ENCODE measurements around the gene ANKH.
A peak's percentile ranks its signal among the peaks of the same experiment; 100 is the strongest.

The ANKH gene

GRCh38 chr5:14775857-14776256 is 95.7 kb downstream of the ANKH start:
- Histone ChIP-seq H3K56ac (ENCODE audit: low read length) (no peak overlapping the region), H2BK5ac (ENCODE audit: low read length) (no peak overlapping the region), H2AK5ac (ENCODE audit: low read length) (no peak overlapping the region), H3K27me3 (ENCODE audit: insufficient read depth, low read length, poor library complexity) (no peaks in the 10 kb centered on the region), H3K4me3 (ENCODE audit: low read length) (no peak overlapping the region), H3K9ac (ENCODE audit: low read length) (no peak overlapping the region), H3K36me3 (ENCODE audit: control insufficient read depth, insufficient read depth, low read length) (no peaks in the 10 kb centered on the region), H3K4me1 (ENCODE audit: control insufficient read depth, low read depth, low read length) (peaks cover 2% of the 10 kb centered on the region), H3K79me2 (ENCODE audit: control insufficient read depth, insufficient read depth, low read length) (no peaks in the 10 kb centered on the region), H4K8ac (ENCODE audit: low read depth, low read length) (no peak overlapping the region), H3K27ac (ENCODE audit: low read depth, low read length) (no peak overlapping the region), H3K4ac (ENCODE audit: low read depth, low read length) (no peak overlapping the region), H2BK15ac (replicated peaks; ENCODE audit: low read depth) (no peak overlapping the region), H4K5ac (ENCODE audit: low read length) (no peak overlapping the region), H3K79me1 (ENCODE audit: low read length) (no peaks in the 10 kb centered on the region), H3K4me2 (ENCODE audit: low read length) (no peak overlapping the region), H3K18ac (ENCODE audit: low read length) (no peak overlapping the region), H2BK120ac (ENCODE audit: low read depth, low read length) (no peak overlapping the region), H3K23ac (ENCODE audit: low read length) (no peak overlapping the region)
- DNase-seq: no peak
- WGBS (ENCODE audit: extremely low coverage, insufficient coverage, low lambda C conversion rate): no CpG with 5 or more reads among the region's 7 CpGs

- DNase-seq: peak; percentile 65
- Histone ChIP-seq H3K4me1 (ENCODE audit: control insufficient read depth, low read depth, low read length) (peaks cover 1% of the 10 kb centered on the region), H3K18ac (ENCODE audit: low read length) (no peak overlapping the region), H3K23ac (ENCODE audit: low read length) (no peak overlapping the region), H4K5ac (ENCODE audit: low read length) (no peak overlapping the region), H3K56ac (ENCODE audit: low read length) (no peak overlapping the region), H3K4me2 (ENCODE audit: low read length) (no peak overlapping the region), H3K27ac (ENCODE audit: low read depth, low read length) (no peak overlapping the region), H3K4ac (ENCODE audit: low read depth, low read length) (no peak overlapping the region), H2BK120ac (ENCODE audit: low read depth, low read length) (no peak overlapping the region), H3K36me3 (ENCODE audit: control insufficient read depth, insufficient read depth, low read length) (no peaks in the 10 kb centered on the region), H3K79me1 (ENCODE audit: low read length) (no peaks in the 10 kb centered on the region), H3K9ac (ENCODE audit: low read length) (no peak overlapping the region), H2BK5ac (ENCODE audit: low read length) (no peak overlapping the region), H2AK5ac (ENCODE audit: low read length) (no peak overlapping the region), H4K8ac (ENCODE audit: low read depth, low read length) (no peak overlapping the region), H3K79me2 (ENCODE audit: control insufficient read depth, insufficient read depth, low read length) (no peaks in the 10 kb centered on the region), H3K4me3 (ENCODE audit: low read length) (no peak overlapping the region), H3K27me3 (ENCODE audit: insufficient read depth, low read length, poor library complexity) (no peaks in the 10 kb centered on the region), H2BK15ac (replicated peaks; ENCODE audit: low read depth) (no peak overlapping the region)
- WGBS (ENCODE audit: extremely low coverage, insufficient coverage, low lambda C conversion rate): no CpG with 5 or more reads among the region's 8 CpGs
These were observed 98.0 kb downstream of the ANKH start for GRCh38 chr5:14773588-14773987.

GRCh38 chr5:14771972-14772371 is 99.6 kb downstream of the ANKH start:
- Histone ChIP-seq H3K56ac (ENCODE audit: low read length) (no peak overlapping the region), H3K4ac (ENCODE audit: low read depth, low read length) (no peak overlapping the region), H3K79me1 (ENCODE audit: low read length) (no peaks in the 10 kb centered on the region), H3K4me3 (ENCODE audit: low read length) (no peak overlapping the region), H3K9ac (ENCODE audit: low read length) (no peak overlapping the region), H3K79me2 (ENCODE audit: control insufficient read depth, insufficient read depth, low read length) (no peaks in the 10 kb centered on the region), H3K27me3 (ENCODE audit: insufficient read depth, low read length, poor library complexity) (no peaks in the 10 kb centered on the region), H3K4me1 (ENCODE audit: control insufficient read depth, low read depth, low read length) (no peaks in the 10 kb centered on the region), H4K5ac (ENCODE audit: low read length) (no peak overlapping the region), H3K36me3 (ENCODE audit: control insufficient read depth, insufficient read depth, low read length) (no peaks in the 10 kb centered on the region), H4K8ac (ENCODE audit: low read depth, low read length) (no peak overlapping the region), H3K23ac (ENCODE audit: low read length) (no peak overlapping the region), H2BK120ac (ENCODE audit: low read depth, low read length) (no peak overlapping the region), H2AK5ac (ENCODE audit: low read length) (no peak overlapping the region), H3K4me2 (ENCODE audit: low read length) (no peak overlapping the region), H3K18ac (ENCODE audit: low read length) (no peak overlapping the region), H3K27ac (ENCODE audit: low read depth, low read length) (no peak overlapping the region), H2BK15ac (replicated peaks; ENCODE audit: low read depth) (no peak overlapping the region), H2BK5ac (ENCODE audit: low read length) (no peak overlapping the region)
- DNase-seq: no peak
- WGBS (ENCODE audit: extremely low coverage, insufficient coverage, low lambda C conversion rate): no CpG with 5 or more reads among the region's 3 CpGs

GRCh38 chr5:14771189-14771588 is 100.4 kb downstream of the ANKH start:
- Histone ChIP-seq H3K27ac (ENCODE audit: low read depth, low read length) (no peak overlapping the region), H3K4me3 (ENCODE audit: low read length) (no peak overlapping the region), H3K18ac (ENCODE audit: low read length) (no peak overlapping the region), H2AK5ac (ENCODE audit: low read length) (no peak overlapping the region), H2BK15ac (replicated peaks; ENCODE audit: low read depth) (no peak overlapping the region), H3K79me1 (ENCODE audit: low read length) (no peaks in the 10 kb centered on the region), H4K5ac (ENCODE audit: low read length) (no peak overlapping the region), H3K56ac (ENCODE audit: low read length) (no peak overlapping the region), H3K4ac (ENCODE audit: low read depth, low read length) (no peak overlapping the region), H3K4me1 (ENCODE audit: control insufficient read depth, low read depth, low read length) (no peaks in the 10 kb centered on the region), H3K23ac (ENCODE audit: low read length) (no peak overlapping the region), H2BK5ac (ENCODE audit: low read length) (no peak overlapping the region), H4K8ac (ENCODE audit: low read depth, low read length) (no peak overlapping the region), H3K36me3 (ENCODE audit: control insufficient read depth, insufficient read depth, low read length) (no peaks in the 10 kb centered on the region), H2BK120ac (ENCODE audit: low read depth, low read length) (no peak overlapping the region), H3K9ac (ENCODE audit: low read length) (no peak overlapping the region), H3K27me3 (ENCODE audit: insufficient read depth, low read length, poor library complexity) (no peaks in the 10 kb centered on the region), H3K79me2 (ENCODE audit: control insufficient read depth, insufficient read depth, low read length) (no peaks in the 10 kb centered on the region), H3K4me2 (ENCODE audit: low read length) (no peak overlapping the region)
- DNase-seq: no peak
- no CpG with 5 or more reads among the region's 3 CpGs for WGBS (ENCODE audit: extremely low coverage, insufficient coverage, low lambda C conversion rate)

DNA sequence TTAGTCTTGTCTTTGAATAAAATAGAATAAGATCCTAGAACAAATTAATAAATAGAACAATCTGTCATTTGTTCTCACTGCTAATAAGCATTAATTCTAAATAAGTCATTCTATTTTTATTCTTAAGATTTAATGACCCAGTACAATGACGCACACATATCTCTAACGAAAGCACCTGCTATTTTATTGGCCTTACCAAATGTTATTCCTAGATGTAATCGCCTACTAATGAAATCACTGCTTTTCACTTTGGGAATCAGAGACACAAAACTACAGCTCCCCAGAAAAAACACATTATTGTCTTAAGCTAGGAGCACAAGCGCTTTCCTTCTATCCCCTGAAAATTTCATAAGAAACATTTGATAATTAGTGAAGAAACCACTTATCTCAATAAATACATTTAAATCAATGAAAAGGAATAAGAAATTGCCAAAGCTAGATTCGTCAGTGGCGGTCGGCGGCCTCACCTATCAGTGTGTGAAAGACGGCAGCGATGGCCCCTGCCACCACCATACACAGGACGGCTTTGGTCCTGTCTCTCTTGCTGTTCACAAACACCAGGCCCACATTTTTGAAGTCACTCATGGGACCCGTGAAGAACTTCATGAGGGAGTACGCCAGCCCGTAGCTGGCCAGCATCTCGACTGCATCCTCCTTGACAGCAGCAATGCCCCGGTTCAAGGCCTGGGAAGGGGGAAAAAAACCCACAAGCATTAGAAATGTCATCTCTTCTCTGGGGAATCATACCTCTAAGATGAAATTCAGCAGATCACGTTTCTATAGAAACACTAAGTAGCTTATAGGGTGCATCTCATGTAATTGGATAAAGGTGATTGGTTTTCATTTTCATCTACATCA is 102.8 kb downstream of the ANKH start:
- Histone ChIP-seq H3K4me2 (ENCODE audit: low read length) (no peak overlapping the region), H3K36me3 (ENCODE audit: control insufficient read depth, insufficient read depth, low read length) (no peaks in the 10 kb centered on the region), H2BK120ac (ENCODE audit: low read depth, low read length) (no peak overlapping the region), H2BK5ac (ENCODE audit: low read length) (no peak overlapping the region), H4K5ac (ENCODE audit: low read length) (no peak overlapping the region), H4K8ac (ENCODE audit: low read depth, low read length) (no peak overlapping the region), H3K4me3 (ENCODE audit: low read length) (no peak overlapping the region), H3K9ac (ENCODE audit: low read length) (no peak overlapping the region), H3K27me3 (ENCODE audit: insufficient read depth, low read length, poor library complexity) (no peaks in the 10 kb centered on the region), H3K4ac (ENCODE audit: low read depth, low read length) (no peak overlapping the region), H3K4me1 (ENCODE audit: control insufficient read depth, low read depth, low read length) (no peaks in the 10 kb centered on the region), H3K56ac (ENCODE audit: low read length) (no peak overlapping the region), H3K27ac (ENCODE audit: low read depth, low read length) (no peak overlapping the region), H2AK5ac (ENCODE audit: low read length) (no peak overlapping the region), H3K18ac (ENCODE audit: low read length) (no peak overlapping the region), H2BK15ac (replicated peaks; ENCODE audit: low read depth) (no peak overlapping the region), H3K79me2 (ENCODE audit: control insufficient read depth, insufficient read depth, low read length) (no peaks in the 10 kb centered on the region), H3K79me1 (ENCODE audit: low read length) (no peaks in the 10 kb centered on the region), H3K23ac (ENCODE audit: low read length) (no peak overlapping the region)
- DNase-seq: no peak
- no CpG with 5 or more reads among the region's 17 CpGs for WGBS (ENCODE audit: extremely low coverage, insufficient coverage, low lambda C conversion rate)
